Stomach (tissue), 19 donors: ENCODE measurements around the gene DTX3L. TPM values are rescaled to one million over a fixed set of nuclear protein-coding genes. Genes with fewer than 3 reads are reported as not detected.

Experiments used
- DNase-seq, 2 donors: peaks; one replicate each; pipeline versions ENCODE4 v3.0.0 to v3.0.0-alpha.2; 2013 to 2019
- H3K27ac ChIP-seq, 5 donors: fragments of 200-600 bp in 4 of 5; sonication (generic) in 4 of 5; one replicate each; pipeline ENCODE4 v1.5.1; 2013 to 2019; ENCODE audit warnings: mild to moderate bottlenecking in 1 of 5, moderate library complexity in 1 of 5
- H3K27me3 ChIP-seq, 3 donors: fragments of 200-600 bp; sonication (generic); one replicate each; pipeline ENCODE4 v1.5.1; 2017 to 2019; ENCODE audit warnings: mixed run types in 1 of 3
- H3K36me3 ChIP-seq, 4 donors: fragments of 200-600 bp; sonication (generic); 1 replicate in 3 of 4; 2 replicates in 1 of 4; pipeline ENCODE4 v1.5.1; 2016 to 2019
- H3K4me1 ChIP-seq, 4 donors: fragments of 200-600 bp; sonication (generic); one replicate each; pipeline ENCODE4 v1.5.1; 2016 to 2019
- H3K4me3 ChIP-seq, 4 donors: fragments of 200-600 bp; sonication (generic) in 3 of 4; one replicate each; pipeline ENCODE4 v1.5.1; 2016 to 2019; ENCODE audit warnings: mild to moderate bottlenecking in 1 of 4
- H3K9me3 ChIP-seq, 4 donors: fragments of 200-600 bp; sonication (generic); one replicate each; pipeline ENCODE4 v1.5.1; 2016 to 2019
- EP300 ChIP-seq: sonication (generic); formaldehyde crosslinking; IDR thresholded peaks from one replicate; pipeline ENCODE4 v1.6.1; 2017; ENCODE audit warnings: antibody characterized with exemption
- POLR2A ChIP-seq, 4 donors: fragments of 450-650 bp; IDR thresholded peaks; one replicate each; pipeline ENCODE4 v1.6.1; 2016; ENCODE audit warnings: antibody characterized with exemption in 4 of 4, control low read depth in 2 of 4, mild to moderate bottlenecking in 1 of 4, moderate library complexity in 1 of 4
- POLR2AphosphoS5 ChIP-seq, 3 donors: sonication (generic); formaldehyde crosslinking; IDR thresholded peaks; one replicate each; pipeline ENCODE4 v1.6.1; 2016; ENCODE audit warnings: antibody characterized with exemption in 3 of 3
- WGBS, 5 donors: extraction: QIAGEN DNeasy Blood & Tissue Kit in 3 of 5; methylation state at CpG; one replicate each; pipeline versions ENCODE4 v1.1.5 to v1.1.7; 2013 to 2018; 5-methylcytosine and 5-hydroxymethylcytosine counted together
- intact Hi-C: fragments of 100-400 bp; cut with DNase I; formaldehyde crosslinking; loops from one replicate; pipeline ENCODE4 v1.15.1; 2023; ENCODE audit warnings: low total_unique reads
- long read RNA-seq, 10 donors: transcript quantifications; one replicate each; lab custom pipeline, GENCODE V29; 2026
- polyA plus RNA-seq, 3 donors: library from polyadenylated mRNA; stranded (reverse); fragments of 200-250 nt; gene quantifications; one replicate each; pipeline ENCODE4 v1.2.3, GENCODE V29; 2013
- total RNA-seq, 5 donors: library from RNA; depleted of rRNA; stranded (reverse); fragments of >200 nt; gene quantifications; one replicate each; pipeline versions ENCODE4 v1.1.0 to v1.2.3, GENCODE V29; 2014 to 2016
- TF ChIP-seq, protein P1 (sequence below), 7 experiments: fragments of 450-650 bp in 4 of 7; fragments of 200-600 bp in 3 of 7; sonication (generic) in 3 of 7; IDR thresholded peaks; one replicate each; pipeline ENCODE4 v1.5.1; 2016 to 2019; ENCODE audit warnings: antibody characterized with exemption in 7 of 7, control low read depth in 2 of 7, mild to moderate bottlenecking in 1 of 7
- donor health status: healthy with polysubstance abuse.
- donor health status: Bipolar disorder and iron deficiency.
- donor health status: healthy.

The DTX3L gene
- total RNA-seq (10 to 100 TPM in 4 of 5 donors, 1 to 10 TPM in 1; 5.8 to 29.0 (median 26.1) TPM), polyA plus RNA-seq (10 to 100 TPM in 2 of 3 donors, 1 to 10 TPM in 1; 9.2 to 11.2 (median 10.5) TPM)
- long read RNA-seq, donor 1, result 0 reads
- long read RNA-seq, donor 2, full-length matches to known transcripts, result 2 of 2 reads
- long read RNA-seq, donor 2, partial matches to known transcripts, result 0 of 2 reads
- long read RNA-seq, donor 2, other reads (novel, unspliced or antisense), result 0 of 2 reads
- long read RNA-seq, donor 3, full-length matches to known transcripts, result 2 of 2 reads
- long read RNA-seq, donor 3, partial matches to known transcripts, result 0 of 2 reads
- long read RNA-seq, donor 3, other reads (novel, unspliced or antisense), result 0 of 2 reads
- long read RNA-seq, donor 4, result 0 reads
- long read RNA-seq, donor 5, full-length matches to known transcripts, result 3 of 3 reads
- long read RNA-seq, donor 5, partial matches to known transcripts, result 0 of 3 reads
- long read RNA-seq, donor 5, other reads (novel, unspliced or antisense), result 0 of 3 reads
- long read RNA-seq, donor 6, result 0 reads
- long read RNA-seq, donor 7, partial matches to known transcripts, result 14 of 14 reads
- long read RNA-seq, donor 7, other reads (novel, unspliced or antisense), result 0 of 14 reads
- long read RNA-seq, donor 8, full-length matches to known transcripts, result 2 of 2 reads
- long read RNA-seq, donor 8, partial matches to known transcripts, result 0 of 2 reads
- long read RNA-seq, donor 8, other reads (novel, unspliced or antisense), result 0 of 2 reads
- long read RNA-seq, donor 9, full-length matches to known transcripts, result 2 of 2 reads
- long read RNA-seq, donor 9, partial matches to known transcripts, result 0 of 2 reads
- long read RNA-seq, donor 9, other reads (novel, unspliced or antisense), result 0 of 2 reads
- long read RNA-seq, donor 10, result 0 reads

DNA sequence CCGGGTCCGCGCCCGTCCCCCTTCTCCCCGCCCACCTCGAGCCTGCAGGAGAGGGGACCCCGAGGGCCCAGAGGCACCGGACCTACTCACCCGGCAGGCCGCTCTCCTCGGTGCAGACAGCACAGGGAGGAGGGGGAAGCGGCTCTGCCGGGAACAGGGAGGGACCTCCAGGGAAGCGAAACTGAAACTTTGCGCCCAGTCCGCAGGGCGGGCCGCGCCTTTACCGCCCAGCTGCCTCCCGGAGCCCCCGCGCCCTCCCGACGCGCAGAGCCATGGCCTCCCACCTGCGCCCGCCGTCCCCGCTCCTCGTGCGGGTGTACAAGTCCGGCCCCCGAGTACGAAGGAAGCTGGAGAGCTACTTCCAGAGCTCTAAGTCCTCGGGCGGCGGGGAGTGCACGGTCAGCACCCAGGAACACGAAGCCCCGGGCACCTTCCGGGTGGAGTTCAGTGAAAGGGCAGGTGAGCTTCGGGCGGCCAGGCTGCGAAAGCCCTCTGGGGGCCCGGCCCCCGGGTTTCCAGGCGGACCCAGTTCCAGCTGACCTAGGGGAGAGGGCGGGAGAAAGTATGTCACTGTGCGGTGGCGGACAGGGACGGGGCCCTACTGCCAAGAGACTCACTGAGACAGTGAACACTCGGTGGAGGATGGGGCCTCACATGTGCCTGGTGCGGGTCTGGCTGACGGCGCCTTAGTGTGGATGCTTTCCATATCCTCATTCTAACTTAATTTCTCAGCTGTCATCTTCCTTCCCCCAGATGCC, at the start of gene DTX3L, which contains the start of gene PARP9:
TSS of gene DTX3L (plus strand) at position 184 of the 758 bp plus-strand sequence. CDS start at position 273, 89 bp downstream.
TSS of gene PARP9 (minus strand) at position 146 of the 758 bp plus-strand sequence. CDS start 4,680 bp downstream, outside the sequence.
- no peaks in the 10 kb centered on the region for H3K27me3 ChIP-seq
- intact Hi-C loops, result loop anchor here (5.0 kb wide), 1 partner anchor 113 kb away; no protein-coding TSS in a partner anchor
- peaks cover 27 to 79% (median 51%) of the 10 kb centered on the region in 4 donors for H3K4me1 ChIP-seq
- H3K36me3 ChIP-seq, result peaks cover 15 to 45% (median 40%) of the 10 kb centered on the region in 4 donors
- peak within 1 kb of the TSS; percentile 68 to 82 (median 74) for H3K4me3 ChIP-seq
- H3K27ac ChIP-seq, result peak within 1 kb of the TSS; percentile 92 to 97 (median 96)
- TF ChIP-seq EP300 (peak; percentile 5), POLR2AphosphoS5 (IDR thresholded peaks at IDR 0.05) (peak; percentile 60 to 95 (median 89)), POLR2A (IDR thresholded peaks at IDR 0.05) (peak in 1 of 4 donors; percentile 43)
- TF ChIP-seq, protein P1, sequence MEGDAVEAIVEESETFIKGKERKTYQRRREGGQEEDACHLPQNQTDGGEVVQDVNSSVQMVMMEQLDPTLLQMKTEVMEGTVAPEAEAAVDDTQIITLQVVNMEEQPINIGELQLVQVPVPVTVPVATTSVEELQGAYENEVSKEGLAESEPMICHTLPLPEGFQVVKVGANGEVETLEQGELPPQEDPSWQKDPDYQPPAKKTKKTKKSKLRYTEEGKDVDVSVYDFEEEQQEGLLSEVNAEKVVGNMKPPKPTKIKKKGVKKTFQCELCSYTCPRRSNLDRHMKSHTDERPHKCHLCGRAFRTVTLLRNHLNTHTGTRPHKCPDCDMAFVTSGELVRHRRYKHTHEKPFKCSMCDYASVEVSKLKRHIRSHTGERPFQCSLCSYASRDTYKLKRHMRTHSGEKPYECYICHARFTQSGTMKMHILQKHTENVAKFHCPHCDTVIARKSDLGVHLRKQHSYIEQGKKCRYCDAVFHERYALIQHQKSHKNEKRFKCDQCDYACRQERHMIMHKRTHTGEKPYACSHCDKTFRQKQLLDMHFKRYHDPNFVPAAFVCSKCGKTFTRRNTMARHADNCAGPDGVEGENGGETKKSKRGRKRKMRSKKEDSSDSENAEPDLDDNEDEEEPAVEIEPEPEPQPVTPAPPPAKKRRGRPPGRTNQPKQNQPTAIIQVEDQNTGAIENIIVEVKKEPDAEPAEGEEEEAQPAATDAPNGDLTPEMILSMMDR (IDR thresholded peaks at IDR 0.05), result no peak
- peak; percentile 85 to 96 for DNase-seq
- WGBS, 5 donors, result 0 to 1% (median 0%) methylated on average over 29 to 56 of the region's 56 CpGs
- H3K9me3 ChIP-seq, result no peaks in the 10 kb centered on the region

DNA sequence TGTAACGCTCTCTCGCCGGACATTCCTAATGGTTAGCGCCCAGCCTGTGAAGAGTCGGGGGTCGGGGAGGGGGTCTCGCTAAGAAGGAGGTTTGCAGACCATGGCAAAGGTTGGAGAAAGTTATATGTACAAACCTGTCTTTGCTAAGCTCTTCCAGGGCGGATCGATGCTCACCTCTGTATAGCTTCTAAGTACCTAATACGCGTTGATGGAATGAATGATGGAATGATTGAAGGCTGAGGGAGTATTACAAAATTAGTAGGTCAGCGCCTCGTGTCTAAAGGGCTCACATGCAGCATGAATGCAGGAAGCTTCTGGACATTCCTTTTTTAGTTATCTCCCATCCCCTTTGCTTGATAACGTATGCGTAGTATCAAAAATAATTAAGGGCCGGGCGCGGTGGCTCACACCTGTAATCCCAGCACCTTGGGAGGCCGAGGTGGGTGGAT, 49.1 kb upstream of the DTX3L start:
- WGBS, 5 donors, result 32 to 39% (median 34%) methylated on average over 19 of the region's 19 CpGs
- Histone ChIP-seq H3K9me3 (no peaks in the 10 kb centered on the region), H3K27ac (peak overlapping the region; percentile 93 to 99 (median 99)), H3K4me1 (peaks cover 19 to 44% (median 38%) of the 10 kb centered on the region in 4 donors), H3K36me3 (no peaks in the 10 kb centered on the region), H3K4me3 (peak overlapping the region; percentile 58 to 92 (median 82)), H3K27me3 (no peaks in the 10 kb centered on the region)
- intact Hi-C loops, result no loop called here
- DNase-seq, result no peak
- TF ChIP-seq POLR2AphosphoS5 (IDR thresholded peaks at IDR 0.05), result no peak
- TF ChIP-seq EP300, result no peak
- TF ChIP-seq POLR2A (IDR thresholded peaks at IDR 0.05), result no peak
- TF ChIP-seq, protein P1 (IDR thresholded peaks at IDR 0.05), result no peak

DNA sequence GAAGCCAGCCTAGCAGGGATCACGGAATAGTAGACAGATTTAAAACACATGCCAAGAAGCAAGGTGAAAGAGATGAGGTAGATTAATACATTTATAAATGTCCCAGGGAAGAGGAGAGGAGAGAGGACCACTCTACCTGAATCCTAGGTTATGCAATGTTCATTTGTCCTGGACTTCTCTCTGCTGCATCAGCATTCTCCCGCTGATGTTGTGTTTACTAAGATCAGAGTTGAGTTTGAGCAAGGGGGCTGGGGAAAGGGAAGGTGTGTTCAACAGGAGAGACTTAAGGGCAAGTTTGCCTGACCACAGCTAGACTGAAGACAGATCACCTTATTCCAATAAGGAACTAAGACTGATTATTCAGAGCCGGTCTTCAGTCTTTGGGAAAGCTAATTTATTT, 48.3 kb upstream of the DTX3L start:
- no peak for DNase-seq
- H3K27ac ChIP-seq, result no peak overlapping the region
- H3K27me3 ChIP-seq, result no peaks in the 10 kb centered on the region
- H3K4me1 ChIP-seq, result peaks cover 13 to 37% (median 32%) of the 10 kb centered on the region in 4 donors
- intact Hi-C loops, result no loop called here
- no peak for TF ChIP-seq EP300
- TF ChIP-seq, protein P1 (IDR thresholded peaks at IDR 0.05), result no peak
- no peak for TF ChIP-seq POLR2A (IDR thresholded peaks at IDR 0.05)
- no peak for TF ChIP-seq POLR2AphosphoS5 (IDR thresholded peaks at IDR 0.05)
- WGBS, 5 donors, result 83 to 93% (median 87%) methylated on average over 3 of the region's 3 CpGs
- H3K9me3 ChIP-seq, result no peaks in the 10 kb centered on the region
- no peak overlapping the region for H3K4me3 ChIP-seq
- no peaks in the 10 kb centered on the region for H3K36me3 ChIP-seq
